Activated T-cell treated with anti-CD3 and anti-CD28 coated beads, Interleukin-2, amount 50 U/mL, for 24 hours (primary cell): ENCODE results near the gene MYL10.

Source experiments
- DNase-seq: peaks from one replicate; pipeline ENCODE4 v3.0.0-alpha.2; 2020
- H3K27ac Mint-ChIP-seq: 2 replicates; pipeline ENCODE4 v1.8.0; 2020; ENCODE audit warnings: mild to moderate bottlenecking, mixed read lengths
- H3K27me3 Mint-ChIP-seq: 2 replicates; pipeline ENCODE4 v1.8.0; 2020; ENCODE audit warnings: mixed read lengths
- H3K36me3 Mint-ChIP-seq: 2 replicates; pipeline ENCODE4 v1.8.0; 2020; ENCODE audit warnings: low read depth, mixed read lengths
- H3K4me1 Mint-ChIP-seq: 2 replicates; pipeline ENCODE4 v1.8.0; 2020; ENCODE audit warnings: low read depth, mixed read lengths
- H3K4me3 Mint-ChIP-seq: 2 replicates; pipeline ENCODE4 v1.8.0; 2020; ENCODE audit warnings: mild to moderate bottlenecking, moderate library complexity, mixed read lengths
- H3K9me3 Mint-ChIP-seq: 2 replicates; pipeline ENCODE4 v1.8.0; 2020; ENCODE audit warnings: mixed read lengths

Gene MYL10

GRCh38 chr7:101635484-101635883, 6.4 kb upstream of the MYL10 start:
- Mint-ChIP-seq H3K27ac (no peak overlapping the region), H3K9me3 (peaks cover 8% of the 10 kb centered on the region), H3K4me3 (no peak overlapping the region), H3K4me1 (no peaks in the 10 kb centered on the region), H3K27me3 (no peaks in the 10 kb centered on the region), H3K36me3 (no peaks in the 10 kb centered on the region)
- DNase-seq: no peak

- no peaks in the 10 kb centered on the region for H3K27me3 Mint-ChIP-seq
- H3K4me1 Mint-ChIP-seq: no peaks in the 10 kb centered on the region
- peaks cover 8% of the 10 kb centered on the region for H3K9me3 Mint-ChIP-seq
- H3K27ac Mint-ChIP-seq: no peak overlapping the region
- no peak overlapping the region for H3K4me3 Mint-ChIP-seq
- H3K36me3 Mint-ChIP-seq: no peaks in the 10 kb centered on the region
- DNase-seq: no peak
Observed at GRCh38 chr7:101634196-101634717, 5.2 kb upstream of the MYL10 start.

- Mint-ChIP-seq H3K9me3 (peaks cover 8% of the 10 kb centered on the region), H3K27ac (no peak overlapping the region), H3K36me3 (no peaks in the 10 kb centered on the region), H3K4me3 (no peak overlapping the region), H3K4me1 (no peaks in the 10 kb centered on the region), H3K27me3 (no peaks in the 10 kb centered on the region)
- no peak for DNase-seq
Observed at GRCh38 chr7:101633511-101633910, 4.4 kb upstream of the MYL10 start.

- H3K36me3 Mint-ChIP-seq: no peaks in the 10 kb centered on the region
- H3K4me1 Mint-ChIP-seq: no peaks in the 10 kb centered on the region
- DNase-seq: no peak
- H3K4me3 Mint-ChIP-seq: no peak overlapping the region
- no peaks in the 10 kb centered on the region for H3K27me3 Mint-ChIP-seq
- no peak overlapping the region for H3K27ac Mint-ChIP-seq
- H3K9me3 Mint-ChIP-seq: peaks cover 8% of the 10 kb centered on the region
Observed at GRCh38 chr7:101632641-101633040, 3.5 kb upstream of the MYL10 start.

- Mint-ChIP-seq H3K4me1 (no peaks in the 10 kb centered on the region), H3K4me3 (no peak overlapping the region), H3K9me3 (peaks cover 8% of the 10 kb centered on the region), H3K27me3 (peaks cover under 1% of the 10 kb centered on the region), H3K27ac (no peak overlapping the region), H3K36me3 (no peaks in the 10 kb centered on the region)
- DNase-seq: no peak
Observed at GRCh38 chr7:101631224-101631714, 2.2 kb upstream of the MYL10 start.

- H3K27me3 Mint-ChIP-seq: peaks cover 5% of the 10 kb centered on the region
- no peak overlapping the region for H3K4me3 Mint-ChIP-seq
- peaks cover 8% of the 10 kb centered on the region for H3K9me3 Mint-ChIP-seq
- H3K36me3 Mint-ChIP-seq: no peaks in the 10 kb centered on the region
- H3K27ac Mint-ChIP-seq: no peak overlapping the region
- no peak for DNase-seq
- no peaks in the 10 kb centered on the region for H3K4me1 Mint-ChIP-seq
Observed at GRCh38 chr7:101630591-101630990, 1.5 kb upstream of the MYL10 start.

GRCh38 chr7:101628522-101628921, 574 bp downstream of the MYL10 start:
- Mint-ChIP-seq H3K4me3 (no peak overlapping the region), H3K36me3 (no peaks in the 10 kb centered on the region), H3K27me3 (peaks cover 16% of the 10 kb centered on the region), H3K4me1 (no peaks in the 10 kb centered on the region), H3K27ac (no peak overlapping the region), H3K9me3 (peaks cover 7% of the 10 kb centered on the region)
- no peak for DNase-seq

- DNase-seq: no peak
- Mint-ChIP-seq H3K27me3 (peaks cover 16% of the 10 kb centered on the region), H3K9me3 (no peaks in the 10 kb centered on the region), H3K4me1 (no peaks in the 10 kb centered on the region), H3K27ac (no peak overlapping the region), H3K36me3 (no peaks in the 10 kb centered on the region), H3K4me3 (no peak overlapping the region)
Observed at GRCh38 chr7:101626758-101627157, 2.3 kb downstream of the MYL10 start.

GRCh38 chr7:101626069-101626671, 2.9 kb downstream of the MYL10 start:
- no peak for DNase-seq
- Mint-ChIP-seq H3K9me3 (no peaks in the 10 kb centered on the region), H3K36me3 (no peaks in the 10 kb centered on the region), H3K4me1 (no peaks in the 10 kb centered on the region), H3K4me3 (no peak overlapping the region), H3K27ac (no peak overlapping the region), H3K27me3 (peaks cover 16% of the 10 kb centered on the region)

- no peak for DNase-seq
- Mint-ChIP-seq H3K27me3 (peaks cover 16% of the 10 kb centered on the region), H3K9me3 (no peaks in the 10 kb centered on the region), H3K27ac (no peak overlapping the region), H3K4me3 (no peak overlapping the region), H3K4me1 (no peaks in the 10 kb centered on the region), H3K36me3 (no peaks in the 10 kb centered on the region)
Observed at GRCh38 chr7:101625031-101625791, 3.9 kb downstream of the MYL10 start.

- no peak overlapping the region for H3K27ac Mint-ChIP-seq
- H3K36me3 Mint-ChIP-seq: no peaks in the 10 kb centered on the region
- H3K4me3 Mint-ChIP-seq: no peak overlapping the region
- DNase-seq: no peak
- peaks cover 16% of the 10 kb centered on the region for H3K27me3 Mint-ChIP-seq
- H3K9me3 Mint-ChIP-seq: no peaks in the 10 kb centered on the region
- H3K4me1 Mint-ChIP-seq: no peaks in the 10 kb centered on the region
Observed at GRCh38 chr7:101624246-101625001, 4.7 kb downstream of the MYL10 start.

- no peak overlapping the region for H3K27ac Mint-ChIP-seq
- no peaks in the 10 kb centered on the region for H3K36me3 Mint-ChIP-seq
- H3K9me3 Mint-ChIP-seq: no peaks in the 10 kb centered on the region
- peaks cover 16% of the 10 kb centered on the region for H3K27me3 Mint-ChIP-seq
- H3K4me3 Mint-ChIP-seq: no peak overlapping the region
- no peak for DNase-seq
- H3K4me1 Mint-ChIP-seq: no peaks in the 10 kb centered on the region
Observed at GRCh38 chr7:101622609-101623173, 6.4 kb downstream of the MYL10 start.

- no peaks in the 10 kb centered on the region for H3K4me1 Mint-ChIP-seq
- no peaks in the 10 kb centered on the region for H3K36me3 Mint-ChIP-seq
- H3K27me3 Mint-ChIP-seq: peaks cover 16% of the 10 kb centered on the region
- H3K9me3 Mint-ChIP-seq: no peaks in the 10 kb centered on the region
- H3K27ac Mint-ChIP-seq: no peak overlapping the region
- no peak overlapping the region for H3K4me3 Mint-ChIP-seq
- no peak for DNase-seq
Observed at GRCh38 chr7:101620991-101621390, 8.1 kb downstream of the MYL10 start.

- no peak for DNase-seq
- no peaks in the 10 kb centered on the region for H3K4me1 Mint-ChIP-seq
- H3K9me3 Mint-ChIP-seq: no peaks in the 10 kb centered on the region
- peaks cover 17% of the 10 kb centered on the region for H3K27me3 Mint-ChIP-seq
- no peaks in the 10 kb centered on the region for H3K36me3 Mint-ChIP-seq
- H3K4me3 Mint-ChIP-seq: no peak overlapping the region
- no peak overlapping the region for H3K27ac Mint-ChIP-seq
Observed at GRCh38 chr7:101620395-101620794, 8.7 kb downstream of the MYL10 start.
